ENCODE measurements around the gene LAMA2.

Gene LAMA2

DNA sequence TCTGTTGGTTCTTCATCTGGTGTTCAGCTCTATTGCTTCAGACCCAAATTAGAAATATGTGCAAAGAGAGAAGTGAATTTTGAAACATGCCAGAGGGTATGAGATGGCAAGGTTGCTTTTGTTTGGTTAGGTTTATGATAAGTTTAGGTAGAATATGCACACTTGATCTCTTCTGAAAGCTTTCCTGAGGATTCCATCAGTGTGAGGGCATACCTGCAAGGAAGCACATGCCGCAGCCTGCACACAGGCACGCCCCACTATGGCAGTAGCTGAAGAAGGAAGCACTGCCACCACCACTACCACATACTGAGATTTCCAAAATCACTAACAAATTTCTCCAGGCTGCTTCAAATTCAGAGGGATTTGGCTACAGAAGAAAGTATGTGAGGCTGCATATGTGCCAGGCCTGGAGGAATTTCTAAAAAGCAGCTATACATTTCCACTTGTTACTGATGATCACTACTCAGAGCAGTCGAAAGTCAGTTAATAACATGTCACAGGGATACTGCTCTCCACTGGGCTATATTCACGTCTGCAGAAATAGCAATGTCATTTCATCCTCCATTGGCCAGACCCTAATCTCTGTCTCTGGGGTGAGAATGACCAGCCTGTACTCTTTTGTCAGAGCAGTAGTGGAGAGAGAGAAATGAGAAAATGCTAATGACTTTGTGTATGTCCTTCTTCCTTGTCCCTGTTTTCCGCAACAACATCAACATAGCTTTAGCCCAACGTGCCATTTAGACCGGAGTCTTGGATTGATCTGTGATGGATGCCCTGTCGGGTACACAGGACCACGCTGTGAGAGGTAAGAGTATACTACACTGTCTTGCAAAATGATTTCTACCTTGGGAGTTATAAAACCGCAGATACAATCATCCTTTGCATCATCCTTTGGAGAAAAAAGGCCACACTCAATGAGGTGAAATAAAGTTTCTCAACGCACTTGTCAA, 396.7 kb downstream of the LAMA2 start:
- Mint-ChIP-seq H3K4me1 (ENCODE audit: low read depth) (peaks cover 25% of the 10 kb centered on the region), H3K27ac (peak overlapping the region; percentile 24), H3K9me3 (no peaks in the 10 kb centered on the region), H3K36me3 (ENCODE audit: low read depth) (no peaks in the 10 kb centered on the region), H3K27me3 (no peaks in the 10 kb centered on the region), H3K4me3 (no peak overlapping the region)
- DNase-seq: no peak

- Mint-ChIP-seq H3K27ac (no peak overlapping the region), H3K9me3 (no peaks in the 10 kb centered on the region), H3K4me1 (ENCODE audit: low read depth) (peaks cover 25% of the 10 kb centered on the region), H3K4me3 (no peak overlapping the region), H3K27me3 (no peaks in the 10 kb centered on the region), H3K36me3 (ENCODE audit: low read depth) (no peaks in the 10 kb centered on the region)
- DNase-seq: no peak
These were observed 397.3 kb downstream of the LAMA2 start for GRCh38 chr6:129280293-129280644.

- Mint-ChIP-seq H3K4me1 (ENCODE audit: low read depth) (peaks cover 25% of the 10 kb centered on the region), H3K4me3 (peak overlapping the region; percentile 10), H3K36me3 (ENCODE audit: low read depth) (no peaks in the 10 kb centered on the region), H3K27ac (peak overlapping the region; percentile 31), H3K27me3 (no peaks in the 10 kb centered on the region), H3K9me3 (no peaks in the 10 kb centered on the region)
- DNase-seq: peak; percentile 38
These were observed 397.8 kb downstream of the LAMA2 start for GRCh38 chr6:129280749-129281148.

DNA sequence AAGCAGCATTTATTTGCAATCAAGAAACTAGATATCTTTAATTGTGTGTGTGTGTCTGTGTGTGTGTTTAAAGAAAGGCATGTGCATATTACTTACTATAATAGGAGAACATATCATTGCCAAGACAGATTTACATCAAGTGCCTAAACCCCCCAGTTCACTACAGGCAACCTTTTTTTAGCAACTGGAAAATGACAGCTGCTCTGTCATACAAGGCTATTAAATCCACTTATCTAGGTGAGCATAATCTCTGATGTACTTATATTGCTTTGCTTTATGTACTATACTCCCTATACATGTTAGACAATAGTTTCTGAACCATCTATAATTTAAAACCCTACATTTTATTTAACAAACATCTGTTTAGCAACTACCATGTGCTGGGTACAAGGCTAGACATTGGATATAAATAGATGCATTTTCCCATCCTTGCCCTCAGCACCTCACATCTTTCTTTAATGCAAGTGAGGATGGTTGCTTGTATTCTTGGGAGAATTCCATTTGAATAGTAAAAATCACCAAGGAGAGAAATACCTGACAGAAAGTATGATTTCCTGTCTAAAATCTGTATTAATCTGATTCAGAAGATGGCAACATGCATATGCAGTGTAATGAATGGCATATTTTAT, 398.3 kb downstream of the LAMA2 start:
- Mint-ChIP-seq H3K27me3 (no peaks in the 10 kb centered on the region), H3K27ac (peak overlapping the region; percentile 31), H3K9me3 (no peaks in the 10 kb centered on the region), H3K36me3 (ENCODE audit: low read depth) (no peaks in the 10 kb centered on the region), H3K4me3 (no peak overlapping the region), H3K4me1 (ENCODE audit: low read depth) (peaks cover 25% of the 10 kb centered on the region)
- no peak for DNase-seq

DNA sequence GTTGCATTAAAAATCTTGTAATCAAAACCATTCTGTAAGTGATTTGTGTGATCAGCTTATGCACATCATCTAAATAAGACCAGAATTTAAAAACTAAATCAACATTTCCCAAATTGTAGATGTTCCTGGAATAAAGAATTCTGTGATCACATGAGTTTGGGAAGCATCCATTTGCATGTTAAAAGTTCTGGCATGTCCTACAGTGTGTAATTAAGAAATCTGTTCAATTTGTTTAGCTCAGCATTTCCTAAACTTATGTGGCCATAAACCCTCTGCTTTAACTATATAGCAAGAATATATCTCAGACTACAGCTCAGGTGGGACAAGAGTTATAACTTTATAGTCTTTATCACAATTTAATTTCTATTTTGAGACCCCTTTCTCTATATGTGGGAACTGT, 399.1 kb downstream of the LAMA2 start:
- Mint-ChIP-seq H3K9me3 (no peaks in the 10 kb centered on the region), H3K4me1 (ENCODE audit: low read depth) (peaks cover 25% of the 10 kb centered on the region), H3K4me3 (no peak overlapping the region), H3K36me3 (ENCODE audit: low read depth) (no peaks in the 10 kb centered on the region), H3K27ac (no peak overlapping the region), H3K27me3 (no peaks in the 10 kb centered on the region)
- DNase-seq: no peak

- no peaks in the 10 kb centered on the region for H3K9me3 Mint-ChIP-seq
- H3K4me1 Mint-ChIP-seq (ENCODE audit: low read depth): peaks cover 25% of the 10 kb centered on the region
- no peaks in the 10 kb centered on the region for H3K27me3 Mint-ChIP-seq
- no peak overlapping the region for H3K4me3 Mint-ChIP-seq
- H3K36me3 Mint-ChIP-seq (ENCODE audit: low read depth): no peaks in the 10 kb centered on the region
- no peak for DNase-seq
- no peak overlapping the region for H3K27ac Mint-ChIP-seq
These were observed 401.3 kb downstream of the LAMA2 start for GRCh38 chr6:129284225-129284624.

GRCh38 chr6:129287231-129288177, 404.6 kb downstream of the LAMA2 start:
- Mint-ChIP-seq H3K36me3 (ENCODE audit: low read depth) (no peaks in the 10 kb centered on the region), H3K27ac (no peak overlapping the region), H3K9me3 (no peaks in the 10 kb centered on the region), H3K27me3 (no peaks in the 10 kb centered on the region), H3K4me3 (no peak overlapping the region), H3K4me1 (ENCODE audit: low read depth) (peaks cover 4% of the 10 kb centered on the region)
- no peak for DNase-seq

DNA sequence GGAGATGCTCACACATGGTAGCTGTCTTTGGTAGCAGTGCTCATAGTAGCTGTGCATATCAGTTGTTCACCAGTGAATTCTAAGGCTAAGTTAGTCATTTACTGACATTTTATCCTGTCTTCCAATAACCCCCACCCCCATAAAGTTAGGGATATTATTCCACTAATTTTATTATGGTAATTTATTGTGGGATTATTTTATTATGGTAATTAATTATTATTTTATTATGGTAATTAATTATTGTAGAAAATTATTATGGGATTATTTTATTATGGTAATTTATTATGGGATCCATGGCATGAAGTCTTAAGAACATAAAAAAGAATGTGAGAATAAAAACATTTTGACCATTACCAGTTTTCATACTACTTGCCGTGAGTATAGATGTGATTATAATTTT, 406.5 kb downstream of the LAMA2 start:
- H3K27ac Mint-ChIP-seq: no peak overlapping the region
- no peaks in the 10 kb centered on the region for H3K27me3 Mint-ChIP-seq
- H3K9me3 Mint-ChIP-seq: no peaks in the 10 kb centered on the region
- no peaks in the 10 kb centered on the region for H3K4me1 Mint-ChIP-seq (ENCODE audit: low read depth)
- no peaks in the 10 kb centered on the region for H3K36me3 Mint-ChIP-seq (ENCODE audit: low read depth)
- DNase-seq: no peak
- H3K4me3 Mint-ChIP-seq: no peak overlapping the region

DNA sequence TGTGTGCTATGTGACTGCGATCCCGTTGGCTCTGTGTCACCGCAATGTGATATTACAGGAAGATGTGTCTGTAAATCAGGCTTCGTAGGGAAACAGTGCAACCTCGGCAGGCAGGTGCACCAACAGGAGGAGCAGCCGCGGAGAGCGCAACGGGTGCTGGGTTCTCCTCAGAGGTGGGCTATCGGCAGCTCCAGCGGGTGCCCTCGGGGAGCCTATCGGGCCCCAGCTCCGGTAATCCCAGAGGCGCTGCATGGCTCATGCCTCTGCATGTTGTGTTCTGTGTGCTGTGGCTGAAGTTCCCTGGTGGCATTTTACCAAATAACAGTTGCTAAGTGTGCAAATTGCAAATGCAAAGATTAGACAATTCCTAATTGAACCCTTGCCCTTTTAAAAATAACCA, 409.9 kb downstream of the LAMA2 start:
- no peaks in the 10 kb centered on the region for H3K36me3 Mint-ChIP-seq (ENCODE audit: low read depth)
- no peak overlapping the region for H3K27ac Mint-ChIP-seq
- no peaks in the 10 kb centered on the region for H3K9me3 Mint-ChIP-seq
- DNase-seq: no peak
- no peaks in the 10 kb centered on the region for H3K4me1 Mint-ChIP-seq (ENCODE audit: low read depth)
- no peaks in the 10 kb centered on the region for H3K27me3 Mint-ChIP-seq
- no peak overlapping the region for H3K4me3 Mint-ChIP-seq

DNA sequence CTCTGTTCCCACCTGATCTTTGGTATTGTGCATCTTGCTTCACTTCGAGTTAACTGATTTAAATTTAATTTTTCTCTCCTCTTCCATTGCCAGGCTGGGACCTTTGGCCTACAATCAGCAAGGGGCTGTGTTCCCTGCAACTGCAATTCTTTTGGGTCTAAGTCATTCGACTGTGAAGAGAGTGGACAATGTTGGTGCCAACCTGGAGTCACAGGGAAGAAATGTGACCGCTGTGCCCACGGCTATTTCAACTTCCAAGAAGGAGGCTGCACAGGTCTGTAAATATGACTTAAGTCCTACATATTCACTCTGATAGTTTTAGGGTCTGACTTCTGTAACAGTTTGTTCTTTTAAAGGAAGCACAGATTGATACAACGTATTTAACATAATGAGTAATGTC, 414.7 kb downstream of the LAMA2 start:
- no peak overlapping the region for H3K27ac Mint-ChIP-seq
- no peaks in the 10 kb centered on the region for H3K27me3 Mint-ChIP-seq
- H3K36me3 Mint-ChIP-seq (ENCODE audit: low read depth): no peaks in the 10 kb centered on the region
- no peaks in the 10 kb centered on the region for H3K9me3 Mint-ChIP-seq
- no peaks in the 10 kb centered on the region for H3K4me1 Mint-ChIP-seq (ENCODE audit: low read depth)
- H3K4me3 Mint-ChIP-seq: no peak overlapping the region
- no peak for DNase-seq

- H3K27ac Mint-ChIP-seq: no peak overlapping the region
- H3K27me3 Mint-ChIP-seq: peaks cover 4% of the 10 kb centered on the region
- H3K4me1 Mint-ChIP-seq (ENCODE audit: low read depth): no peaks in the 10 kb centered on the region
- no peaks in the 10 kb centered on the region for H3K9me3 Mint-ChIP-seq
- DNase-seq: no peak
- H3K36me3 Mint-ChIP-seq (ENCODE audit: low read depth): no peaks in the 10 kb centered on the region
- no peak overlapping the region for H3K4me3 Mint-ChIP-seq
These were observed 419.7 kb downstream of the LAMA2 start for GRCh38 chr6:129302671-129303070.

DNA sequence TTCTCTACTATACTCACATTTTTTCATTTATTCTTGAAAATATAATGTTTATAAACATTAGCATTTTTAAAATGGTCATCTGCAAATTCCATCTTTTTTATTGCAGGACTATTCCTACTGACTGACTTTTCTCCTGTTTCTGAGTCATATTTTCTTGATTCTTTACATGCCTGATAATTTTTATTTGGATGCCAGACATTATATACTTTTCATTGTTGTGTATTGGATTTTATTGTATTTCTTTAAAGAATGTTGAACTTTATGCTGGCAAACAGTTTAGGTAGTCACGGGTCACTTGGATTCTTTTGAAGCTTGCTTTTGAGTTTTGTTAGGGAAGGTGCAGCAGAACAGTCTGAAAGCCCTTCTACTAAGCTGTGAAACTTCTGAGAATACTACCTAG, 423.9 kb downstream of the LAMA2 start:
- Mint-ChIP-seq H3K4me1 (ENCODE audit: low read depth) (no peaks in the 10 kb centered on the region), H3K9me3 (no peaks in the 10 kb centered on the region), H3K27ac (no peak overlapping the region), H3K27me3 (peaks cover 12% of the 10 kb centered on the region), H3K36me3 (ENCODE audit: low read depth) (no peaks in the 10 kb centered on the region), H3K4me3 (no peak overlapping the region)
- DNase-seq: no peak

DNA sequence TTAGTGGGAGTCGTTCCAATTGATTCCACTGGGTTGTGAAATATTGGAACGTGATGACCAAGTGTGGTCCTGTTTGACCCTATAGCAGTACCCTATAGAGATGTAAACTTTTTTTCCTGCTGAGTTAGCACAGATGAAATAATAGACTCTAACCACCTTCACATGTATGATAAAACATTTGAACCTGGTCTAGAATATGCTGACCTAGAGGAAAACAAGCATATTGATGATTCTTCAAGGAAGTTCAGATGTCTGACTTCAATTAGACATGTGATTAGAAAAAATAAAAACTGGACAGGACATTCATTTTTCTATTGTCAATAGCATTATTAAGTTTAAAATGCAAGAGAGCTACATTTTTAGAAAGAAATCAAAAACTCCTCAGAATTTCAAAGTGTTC, 424.9 kb downstream of the LAMA2 start:
- Mint-ChIP-seq H3K9me3 (no peaks in the 10 kb centered on the region), H3K27ac (no peak overlapping the region), H3K4me3 (no peak overlapping the region), H3K36me3 (ENCODE audit: low read depth) (no peaks in the 10 kb centered on the region), H3K4me1 (ENCODE audit: low read depth) (no peaks in the 10 kb centered on the region), H3K27me3 (peaks cover 12% of the 10 kb centered on the region)
- DNase-seq: no peak

- H3K9me3 Mint-ChIP-seq: no peaks in the 10 kb centered on the region
- DNase-seq: no peak
- no peak overlapping the region for H3K27ac Mint-ChIP-seq
- no peaks in the 10 kb centered on the region for H3K36me3 Mint-ChIP-seq (ENCODE audit: low read depth)
- H3K27me3 Mint-ChIP-seq: peaks cover 12% of the 10 kb centered on the region
- H3K4me3 Mint-ChIP-seq: no peak overlapping the region
- H3K4me1 Mint-ChIP-seq (ENCODE audit: low read depth): no peaks in the 10 kb centered on the region
These were observed 426.2 kb downstream of the LAMA2 start for GRCh38 chr6:129309154-129309553.

All from activated T-cell treated with anti-CD3 and anti-CD28 coated beads, Interleukin-2, amount 50 U/mL, for 24 hours (primary cell).